HepG2 (cell line): Measurements from ENCODE around the gene STIM2. TPM values are rescaled to one million over a fixed set of nuclear protein-coding genes. Genes with fewer than 3 reads are reported as not detected.

Experiments used
- ATAC-seq: fragments of 200-7000 bp; cut with Tn5 transposase; 3 replicates; pipeline ENCODE4 v1.9.1; 2020; ENCODE audit warnings: mild to moderate bottlenecking, moderate library complexity
- BruUV-seq: library from RNA; stranded (reverse); fragments of 400-500 nt; replicated peaks from 2 replicates; lab custom pipeline; 2021; lab: Mats Ljungman, UMichigan
- CTCF ChIA-PET: fragments of 300-600 bp; formaldehyde crosslinking; extraction: SDS; loops from one replicate; lab custom pipeline; 2021; ENCODE audit warnings: low total read pairs, inconsistent platforms, low intra/inter-chr PET ratio; lab: Yijun Ruan, JAX
- POLR2A ChIA-PET: fragments of 350-600 bp; sonication (Branson Sonifier 250); formaldehyde crosslinking; loops from one replicate; lab custom pipeline; 2020; ENCODE audit warnings: antibody characterized with exemption, inconsistent platforms; lab: Yijun Ruan, JAX
- DNase-seq: peaks from one replicate; pipeline ENCODE4 v3.0.0-alpha.2; 2015; ENCODE audit warnings: low spot score
- FAIRE-seq: peaks from 3 replicates; lab custom pipeline; 2011; peaks lifted over from hg19 to GRCh38; lab: Jason Lieb, UNC
- H2AFZ ChIP-seq: one replicate; pipeline ENCODE4 v1.6.1; 2011; ENCODE audit warnings: low read length, inconsistent platforms
- H3K27ac ChIP-seq: fragments of 300-600 bp; 3 replicates; pipeline ENCODE4 v1.8.0; 2011; ENCODE audit warnings: mixed run types, mild to moderate bottlenecking, mixed read lengths, low read length, inconsistent platforms; ENCODE audit not compliant: insufficient read depth; ENCODE audit errors: extremely low read length
- H3K27me3 ChIP-seq, 2 experiments: fragments of 200-600 bp in 1 of 2; 2 replicates in 1 of 2; 3 replicates in 1 of 2; pipeline versions ENCODE4 v1.6.0 to v1.8.0; 2011; ENCODE audit warnings: low read length in 2 of 2, mild to moderate bottlenecking in 2 of 2, moderate library complexity in 2 of 2, inconsistent platforms in 1 of 2; ENCODE audit not compliant: insufficient read depth in 2 of 2, control insufficient read depth in 1 of 2
- H3K36me3 ChIP-seq, 2 experiments: fragments of 200-600 bp in 1 of 2; replicated peaks in 1 of 2; 2 replicates in 1 of 2; 3 replicates in 1 of 2; pipeline versions ENCODE4 v1.5.1 to v1.8.0; 2011; ENCODE audit warnings: low read length in 2 of 2, inconsistent platforms in 1 of 2; ENCODE audit not compliant: insufficient read depth in 2 of 2, control insufficient read depth in 1 of 2
- H3K4me1 ChIP-seq: 2 replicates; pipeline ENCODE4 v1.5.1; 2012; ENCODE audit warnings: low read length, inconsistent platforms; ENCODE audit not compliant: insufficient read depth
- H3K4me2 ChIP-seq: 2 replicates; pipeline ENCODE4 v1.6.0; 2011; ENCODE audit warnings: low read depth, low read length, inconsistent platforms
- H3K4me3 ChIP-seq, 3 experiments: fragments of 200-600 bp in 1 of 3; sonication (generic), shearing (Covaris generic) in 1 of 3; replicated peaks in 1 of 3; 2 replicates each; pipeline ENCODE4 v1.5.1; 2011 to 2016; ENCODE audit warnings: low read length in 3 of 3, inconsistent platforms in 2 of 3, low read depth in 2 of 3, mild to moderate bottlenecking in 2 of 3, control low read depth in 1 of 3, mixed read lengths in 1 of 3; ENCODE audit not compliant: insufficient read depth in 1 of 3
- H3K79me2 ChIP-seq: one replicate; pipeline ENCODE4 v1.6.1; 2011; ENCODE audit warnings: low read length, inconsistent platforms; ENCODE audit not compliant: insufficient read depth
- H3K9ac ChIP-seq: 2 replicates; pipeline ENCODE4 v1.6.0; 2011; ENCODE audit warnings: mild to moderate bottlenecking, low read depth, low read length, inconsistent platforms; ENCODE audit not compliant: insufficient read depth
- H3K9me3 ChIP-seq: 2 replicates; pipeline ENCODE4 v1.5.1; 2012; ENCODE audit warnings: mild to moderate bottlenecking, low read length
- H4K20me1 ChIP-seq: 2 replicates; pipeline ENCODE4 v1.6.0; 2011; ENCODE audit warnings: inconsistent platforms, mild to moderate bottlenecking, low read length, moderate library complexity; ENCODE audit not compliant: insufficient read depth
- HMGA1 ChIP-seq: sonication (generic); formaldehyde crosslinking; conservative IDR thresholded peaks from 2 replicates; pipeline ENCODE4 v1.4.0; 2020; ENCODE audit warnings: missing genetic modification reagents
- JDP2 ChIP-seq: sonication (generic); formaldehyde crosslinking; IDR thresholded peaks from 2 replicates; pipeline ENCODE4 v1.8.1; 2022; ENCODE audit warnings: missing genetic modification reagents, borderline replicate concordance
- MIXL1 ChIP-seq: IDR thresholded peaks from 2 replicates; pipeline ENCODE4 v1.6.1; 2016
- REXO4 ChIP-seq: sonication (generic); formaldehyde crosslinking; IDR thresholded peaks from 2 replicates; pipeline ENCODE4 v1.8.0; 2022; ENCODE audit warnings: missing genetic modification reagents, mild to moderate bottlenecking, borderline replicate concordance
- SATB2 ChIP-seq: sonication (generic); formaldehyde crosslinking; IDR thresholded peaks from 2 replicates; pipeline ENCODE4 v1.5.0; 2020; ENCODE audit warnings: missing genetic modification reagents
- TAF1 ChIP-seq: sonication (generic); formaldehyde crosslinking; IDR thresholded peaks from 2 replicates; pipeline ENCODE4 v1.4.0; 2020; ENCODE audit warnings: missing genetic modification reagents
- ZC3H13 ChIP-seq: sonication (generic); formaldehyde crosslinking; IDR thresholded peaks from 2 replicates; pipeline ENCODE4 v1.8.1; 2023; ENCODE audit warnings: mild to moderate bottlenecking, missing genetic modification reagents, moderate library complexity
- ZMAT3 ChIP-seq: sonication (generic); formaldehyde crosslinking; conservative IDR thresholded peaks from 2 replicates; pipeline ENCODE4 v1.7.0; 2021; ENCODE audit warnings: missing genetic modification reagents
- ZNF180 ChIP-seq: sonication (generic); formaldehyde crosslinking; IDR thresholded peaks from 2 replicates; pipeline ENCODE4 v1.4.0; 2020; ENCODE audit warnings: low read depth, missing genetic modification reagents, borderline replicate concordance
- ZNF224 ChIP-seq: sonication (generic); formaldehyde crosslinking; IDR thresholded peaks from 2 replicates; pipeline ENCODE4 v1.5.0; 2020; ENCODE audit warnings: mild to moderate bottlenecking, missing genetic modification reagents
- ZNF232 ChIP-seq: sonication (generic); formaldehyde crosslinking; IDR thresholded peaks from 2 replicates; pipeline ENCODE4 v1.4.0; 2020; ENCODE audit warnings: missing genetic modification reagents, borderline replicate concordance
- ZNF510 ChIP-seq: sonication (generic); formaldehyde crosslinking; IDR thresholded peaks from 2 replicates; pipeline ENCODE4 v1.4.0; 2020; ENCODE audit warnings: low read depth, mild to moderate bottlenecking, missing genetic modification reagents
- ZNF704 ChIP-seq: sonication (generic); formaldehyde crosslinking; IDR thresholded peaks from 2 replicates; pipeline ENCODE4 v1.8.1; 2023; ENCODE audit warnings: mild to moderate bottlenecking, inconsistent platforms, moderate library complexity, missing genetic modification reagents, borderline replicate concordance
- WGBS: methylation state at CpG from one replicate; pipeline ENCODE4 v1.1.6; 2017; ENCODE audit warnings: low lambda C conversion rate; 5-methylcytosine and 5-hydroxymethylcytosine counted together
- in situ Hi-C: cut with HindIII; loops from 2 replicates; pipeline ENCODE4 v1.10.0; 2017; ENCODE audit warnings: low pct_unique_long_range_greater_than_20kb; ENCODE audit not compliant: extremely low pct_ligation_motif_present
- intact Hi-C: fragments of 100-400 bp; cut with micrococcal nuclease; formaldehyde crosslinking; loops from one replicate; pipeline ENCODE4 v1.10.0; 2022; ENCODE audit not compliant: unreplicated experiment
- polyA plus RNA-seq, 8 experiments: library from polyadenylated mRNA; depleted of rRNA in 3 of 8; stranded (reverse) in 7 of 8; unstranded in 1 of 8; fragments of >200 nt; fragmentation: Illumina TruSeq in 4 of 8; extraction: Trizol in 4 of 8; gene quantifications; 2 replicates each; pipeline versions ENCODE4 v1.2.1 to v1.2.3, GENCODE V29; 2011 to 2016; ENCODE audit warnings: low read depth in 4 of 8, missing spikeins in 1 of 8, mixed read lengths in 1 of 8; ENCODE audit not compliant: insufficient read depth in 1 of 8
- total RNA-seq, 5 experiments: library from RNA; depleted of rRNA; stranded (reverse); fragments of >200 nt; fragmentation: Illumina TruSeq; extraction: Trizol; gene quantifications; 2 replicates each; pipeline ENCODE4 v1.2.3, GENCODE V29; 2016; ENCODE audit warnings: low read depth in 1 of 5
- TF ChIP-seq, protein P1 (sequence below): sonication (generic); formaldehyde crosslinking; IDR thresholded peaks from 2 replicates; pipeline ENCODE4 v1.5.0; 2020; ENCODE audit warnings: missing genetic modification reagents, mild to moderate bottlenecking, borderline replicate concordance
- TF ChIP-seq, protein P2 (sequence below): sonication (generic); formaldehyde crosslinking; IDR thresholded peaks from 2 replicates; pipeline ENCODE4 v1.8.1; 2023; ENCODE audit warnings: mild to moderate bottlenecking, missing genetic modification reagents
- TF ChIP-seq, protein P3 (sequence below): sonication (generic); formaldehyde crosslinking; IDR thresholded peaks from 2 replicates; pipeline ENCODE4 v1.5.0; 2020; ENCODE audit warnings: missing genetic modification reagents

The STIM2 gene
- total and polyA plus RNA-seq, 2 of the 13 experiments (the other 11 are each of a cell fraction or from before 2014, with no cell fraction given): 19.3 to 19.4 TPM

- peaks cover 0 to 9% of the 10 kb centered on the region in 2 experiments; a peak in 2 of 5 replicates for H3K27me3 ChIP-seq
- no TSS peak for BruUV-seq
- H3K4me1 ChIP-seq: no peaks in the 10 kb centered on the region
- ATAC-seq: no peak
- H4K20me1 ChIP-seq: no peaks in the 10 kb centered on the region
- TF ChIP-seq, protein P1, sequence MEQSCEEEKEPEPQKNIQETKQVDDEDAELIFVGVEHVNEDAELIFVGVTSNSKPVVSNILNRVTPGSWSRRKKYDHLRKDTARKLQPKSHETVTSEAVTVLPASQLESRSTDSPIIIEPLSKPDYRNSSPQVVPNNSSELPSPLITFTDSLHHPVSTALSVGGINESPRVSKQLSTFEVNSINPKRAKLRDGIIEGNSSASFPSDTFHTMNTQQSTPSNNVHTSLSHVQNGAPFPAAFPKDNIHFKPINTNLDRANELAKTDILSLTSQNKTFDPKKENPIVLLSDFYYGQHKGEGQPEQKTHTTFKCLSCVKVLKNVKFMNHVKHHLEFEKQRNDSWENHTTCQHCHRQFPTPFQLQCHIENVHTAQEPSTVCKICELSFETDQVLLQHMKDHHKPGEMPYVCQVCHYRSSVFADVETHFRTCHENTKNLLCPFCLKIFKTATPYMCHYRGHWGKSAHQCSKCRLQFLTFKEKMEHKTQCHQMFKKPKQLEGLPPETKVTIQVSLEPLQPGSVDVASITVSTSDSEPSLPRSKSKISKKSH: no peak
- TF ChIP-seq HMGA1 (CRISPR knock-in tag): no peak
- TF ChIP-seq MIXL1 (CRISPR knock-in tag): no peak
- no peak for TF ChIP-seq ZNF510 (CRISPR knock-in tag)
- no peak for TF ChIP-seq ZC3H13 (CRISPR knock-in tag)
- no peak for TF ChIP-seq REXO4 (CRISPR knock-in tag)
- TF ChIP-seq TAF1 (CRISPR knock-in tag): no peak
- no peak for TF ChIP-seq ZMAT3 (CRISPR knock-in tag)
- TF ChIP-seq, protein P2, sequence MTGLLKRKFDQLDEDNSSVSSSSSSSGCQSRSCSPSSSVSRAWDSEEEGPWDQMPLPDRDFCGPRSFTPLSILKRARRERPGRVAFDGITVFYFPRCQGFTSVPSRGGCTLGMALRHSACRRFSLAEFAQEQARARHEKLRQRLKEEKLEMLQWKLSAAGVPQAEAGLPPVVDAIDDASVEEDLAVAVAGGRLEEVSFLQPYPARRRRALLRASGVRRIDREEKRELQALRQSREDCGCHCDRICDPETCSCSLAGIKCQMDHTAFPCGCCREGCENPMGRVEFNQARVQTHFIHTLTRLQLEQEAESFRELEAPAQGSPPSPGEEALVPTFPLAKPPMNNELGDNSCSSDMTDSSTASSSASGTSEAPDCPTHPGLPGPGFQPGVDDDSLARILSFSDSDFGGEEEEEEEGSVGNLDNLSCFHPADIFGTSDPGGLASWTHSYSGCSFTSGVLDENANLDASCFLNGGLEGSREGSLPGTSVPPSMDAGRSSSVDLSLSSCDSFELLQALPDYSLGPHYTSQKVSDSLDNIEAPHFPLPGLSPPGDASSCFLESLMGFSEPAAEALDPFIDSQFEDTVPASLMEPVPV: no peak
- TF ChIP-seq ZNF704: no peak
- TF ChIP-seq JDP2: no peak
- no peak for TF ChIP-seq ZNF224 (CRISPR knock-in tag)
- TF ChIP-seq SATB2 (CRISPR knock-in tag): no peak
- TF ChIP-seq, protein P3, sequence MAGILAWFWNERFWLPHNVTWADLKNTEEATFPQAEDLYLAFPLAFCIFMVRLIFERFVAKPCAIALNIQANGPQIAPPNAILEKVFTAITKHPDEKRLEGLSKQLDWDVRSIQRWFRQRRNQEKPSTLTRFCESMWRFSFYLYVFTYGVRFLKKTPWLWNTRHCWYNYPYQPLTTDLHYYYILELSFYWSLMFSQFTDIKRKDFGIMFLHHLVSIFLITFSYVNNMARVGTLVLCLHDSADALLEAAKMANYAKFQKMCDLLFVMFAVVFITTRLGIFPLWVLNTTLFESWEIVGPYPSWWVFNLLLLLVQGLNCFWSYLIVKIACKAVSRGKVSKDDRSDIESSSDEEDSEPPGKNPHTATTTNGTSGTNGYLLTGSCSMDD: no peak
- no peak for TF ChIP-seq ZNF232
- TF ChIP-seq ZNF180 (CRISPR knock-in tag): no peak
- H2AFZ ChIP-seq: no peak overlapping the region
- intact Hi-C loops (no loop called here), in situ Hi-C loops (no loop called here)
- no peaks in the 10 kb centered on the region for H3K79me2 ChIP-seq
- no peak for DNase-seq
- H3K4me2 ChIP-seq: no peak overlapping the region
- no peaks in the 10 kb centered on the region; the same call in 1 of the 2 replicates for H3K9me3 ChIP-seq
- POLR2A ChIA-PET: no interaction called here
- FAIRE-seq: no peak
- H3K36me3 ChIP-seq: no peaks in the 10 kb centered on the region
- H3K9ac ChIP-seq: no peak overlapping the region
- H3K4me3 ChIP-seq: no peak overlapping the region
- 36% methylated on average over 5 of the region's 5 CpGs for WGBS
- CTCF ChIA-PET: no interaction called here
- no peak overlapping the region for H3K27ac ChIP-seq
Measured at GRCh38 chr4:26839534-26839951, 21.1 kb upstream of the STIM2 start.
